Measurements from ENCODE around the gene ZNF397.

- TF ChIP-seq POLR2A (IDR thresholded peaks at IDR 0.05; ENCODE audit: low read depth, low read length) = no peak
- TF ChIP-seq EZH2 (IDR thresholded peaks at IDR 0.05; ENCODE audit: borderline replicate concordance, low read depth, low read length, severe bottlenecking) = no peak
- no peak for TF ChIP-seq CTCF (IDR thresholded peaks at IDR 0.05; ENCODE audit: extremely low read depth in 1 of 2, insufficient read depth in 1 of 2, low read depth in 1 of 2, low read length in 2 of 2)
- TF ChIP-seq MAX (IDR thresholded peaks at IDR 0.05; ENCODE audit: insufficient read depth, insufficient read length) = no peak
- no peak for TF ChIP-seq JUN (IDR thresholded peaks at IDR 0.05; ENCODE audit: borderline replicate concordance, insufficient read depth, insufficient read length, low read depth)
- TF ChIP-seq POLR2AphosphoS5 (IDR thresholded peaks at IDR 0.05; ENCODE audit: insufficient read depth, low read depth, low read length) = no peak
- TF ChIP-seq MYC (IDR thresholded peaks at IDR 0.05; ENCODE audit: low read depth, low read length) = no peak
- TF ChIP-seq FOS (IDR thresholded peaks at IDR 0.05; ENCODE audit: borderline replicate concordance, insufficient read depth, low read length) = no peak
Measured at GRCh38 chr18:35245719-35246317, 5.0 kb downstream of the ZNF397 start.

All from endothelial cell of umbilical vein (primary cell).